Myocyte (in vitro differentiated cells): Measurements from ENCODE around the gene ARMC9. TPM values are rescaled to one million over a fixed set of nuclear protein-coding genes. Genes with fewer than 3 reads are reported as not detected.
"Not testable (repeated sequence)": the region's sequence is repeated elsewhere in the genome, so short reads cannot be mapped to it uniquely, and the experiment has no call there.

ENCODE experiments used
- DNase-seq: peaks from one replicate; pipeline ENCODE4 v3.0.0-alpha.2; 2012; ENCODE audit warnings: low read depth
- polyA plus RNA-seq: library from polyadenylated mRNA; unstranded; fragments of >200 nt; gene quantifications from one replicate; pipeline ENCODE4 v1.2.1, GENCODE V29; 2012; ENCODE audit warnings: missing spikeins
- total RNA-seq: library from RNA; depleted of rRNA; stranded (reverse); fragments of >200 nt; gene quantifications from 2 replicates; pipeline ENCODE4 v1.2.3, GENCODE V29; 2014

The ARMC9 gene
- 43.8 and 55.7 TPM in 2 replicates for total RNA-seq
- polyA plus RNA-seq: 56.7 TPM

GRCh38 chr2:231198291-231199173 lies at the start of gene ARMC9:
ARMC9 (plus strand) TSS chr2:231198631; CDS start chr2:231206239, 7,608 bp downstream.
- peak; percentile 78 for DNase-seq

- DNase-seq: no peak
Measured at GRCh38 chr2:231152800-231153557, 45.5 kb upstream of the ARMC9 start.

- DNase-seq: no peak
Measured at GRCh38 chr2:231159306-231159705, 39.1 kb upstream of the ARMC9 start.

- DNase-seq: no peak
Measured at GRCh38 chr2:231160701-231161100, 37.7 kb upstream of the ARMC9 start.

- DNase-seq: no peak
Measured at GRCh38 chr2:231161252-231161839, 37.1 kb upstream of the ARMC9 start.

- peak; percentile 91 for DNase-seq
Measured at GRCh38 chr2:231161877-231162329, 36.5 kb upstream of the ARMC9 start.

- no peak for DNase-seq
Measured at GRCh38 chr2:231163011-231163410, 35.4 kb upstream of the ARMC9 start.

- DNase-seq: no peak
Measured at GRCh38 chr2:231163414-231164095, 34.9 kb upstream of the ARMC9 start.

GRCh38 chr2:231167745-231168459 lies 30.5 kb upstream of the ARMC9 start:
- no peak for DNase-seq

GRCh38 chr2:231168460-231169139 lies 29.8 kb upstream of the ARMC9 start:
- no peak for DNase-seq

GRCh38 chr2:231169488-231169887 lies 28.9 kb upstream of the ARMC9 start:
- DNase-seq: no peak

GRCh38 chr2:231170055-231170454 lies 28.4 kb upstream of the ARMC9 start:
- no peak for DNase-seq

- DNase-seq: no peak
Measured at GRCh38 chr2:231172025-231172424, 26.4 kb upstream of the ARMC9 start.

- no peak for DNase-seq
Measured at GRCh38 chr2:231174211-231174651, 24.2 kb upstream of the ARMC9 start.

GRCh38 chr2:231176066-231176465 lies 22.4 kb upstream of the ARMC9 start:
- peak; percentile 90 for DNase-seq

- no peak for DNase-seq
Measured at GRCh38 chr2:231177156-231178025, 21.0 kb upstream of the ARMC9 start.

- not testable (repeated sequence) for DNase-seq
Measured at GRCh38 chr2:231178805-231179204, 19.6 kb upstream of the ARMC9 start.

GRCh38 chr2:231181860-231182512 lies 16.4 kb upstream of the ARMC9 start:
- DNase-seq: peak; percentile 98
